Measurements from ENCODE around the gene RRBP1.

GRCh38 chr20:17710379-17711266 is 28.6 kb upstream of the RRBP1 start:
- no peak for TF ChIP-seq POLR2A (IDR thresholded peaks at IDR 0.05)
- no peak for TF ChIP-seq CTCF (IDR thresholded peaks at IDR 0.05)

All from lower leg skin (tissue), 3 donors.